ENCODE data around the gene KANK3. TPM values are rescaled to one million over a fixed set of nuclear protein-coding genes. Genes with fewer than 3 reads are reported as not detected.

Gene KANK3
- total and polyA plus RNA-seq, 2 of the 8 experiments (the other 6 are each of a cell fraction or from before 2014, with no cell fraction given), result 2.5 to 4.2 TPM

DNA sequence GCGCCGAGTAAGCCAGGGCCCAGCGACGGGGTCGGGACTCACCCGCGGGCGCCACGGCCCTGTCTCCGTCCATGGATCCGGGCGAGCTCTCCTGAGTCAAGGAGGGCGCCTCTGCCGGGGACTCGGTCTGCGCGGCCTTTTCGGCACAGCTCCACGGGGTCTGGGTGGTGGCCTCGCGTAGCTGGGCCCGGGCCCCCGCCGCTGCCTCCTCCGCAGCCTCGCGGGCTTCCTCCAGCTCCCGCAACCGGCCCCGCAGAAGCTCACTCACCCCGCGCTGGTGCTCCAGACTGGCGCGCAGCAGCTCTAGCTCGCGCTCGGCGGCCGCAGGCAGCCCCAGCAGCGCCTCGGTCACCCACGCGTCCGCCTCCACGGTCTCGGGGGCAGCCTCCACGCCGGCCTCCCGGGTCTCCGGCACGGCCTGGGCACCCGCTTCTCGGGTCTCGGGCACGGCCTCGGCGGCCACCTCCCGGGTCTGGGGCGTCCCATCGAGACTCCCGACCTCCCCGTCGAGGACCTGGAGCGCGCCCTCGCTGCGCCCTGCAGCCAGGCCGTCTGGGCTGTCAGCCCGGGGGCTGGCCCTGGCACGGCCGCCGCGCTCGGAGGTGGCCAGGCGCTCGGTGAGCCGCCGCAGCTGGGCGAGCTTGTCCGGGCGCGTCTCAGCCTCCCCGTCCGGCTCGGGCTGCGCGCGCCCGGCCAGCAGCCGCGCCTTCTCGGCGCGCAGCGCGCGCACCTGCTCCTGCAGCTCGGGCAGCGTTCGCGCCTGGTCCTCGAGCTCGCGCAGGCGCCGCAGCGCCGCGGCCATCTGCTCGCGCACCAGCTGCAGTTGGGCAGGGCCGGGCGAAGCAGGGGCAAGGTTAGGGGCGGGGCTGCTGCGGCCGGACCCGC lies 8.4 kb downstream of the KANK3 start (continued):
- TF ChIP-seq, protein P1, sequence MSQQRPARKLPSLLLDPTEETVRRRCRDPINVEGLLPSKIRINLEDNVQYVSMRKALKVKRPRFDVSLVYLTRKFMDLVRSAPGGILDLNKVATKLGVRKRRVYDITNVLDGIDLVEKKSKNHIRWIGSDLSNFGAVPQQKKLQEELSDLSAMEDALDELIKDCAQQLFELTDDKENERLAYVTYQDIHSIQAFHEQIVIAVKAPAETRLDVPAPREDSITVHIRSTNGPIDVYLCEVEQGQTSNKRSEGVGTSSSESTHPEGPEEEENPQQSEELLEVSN (IDR thresholded peaks at IDR 0.05), result peak; percentile 38; the same call in 1 of the 2 replicates
- TF ChIP-seq TEAD4 (IDR thresholded peaks at IDR 0.05; ENCODE audit: low read depth, low read length), result no peak
- TF ChIP-seq EP300 (IDR thresholded peaks at IDR 0.05; ENCODE audit: borderline replicate concordance in 1 of 2, low read depth in 2 of 2, low read length in 2 of 2), result no peak
- peak; percentile 32; the same call in 1 of the 2 replicates for TF ChIP-seq RBBP5 (IDR thresholded peaks at IDR 0.05; ENCODE audit: borderline replicate concordance, low read depth, low read length)
- TF ChIP-seq KDM1A (IDR thresholded peaks at IDR 0.05; ENCODE audit: borderline replicate concordance, low read length), result no peak
- TF ChIP-seq CHD1 (IDR thresholded peaks at IDR 0.05; ENCODE audit: low read depth, low read length), result no peak
- no peak for TF ChIP-seq RNF2 (IDR thresholded peaks at IDR 0.05; ENCODE audit: borderline replicate concordance, low read depth, low read length, missing control alignments, poor library complexity, severe bottlenecking)
- TF ChIP-seq, protein P2, sequence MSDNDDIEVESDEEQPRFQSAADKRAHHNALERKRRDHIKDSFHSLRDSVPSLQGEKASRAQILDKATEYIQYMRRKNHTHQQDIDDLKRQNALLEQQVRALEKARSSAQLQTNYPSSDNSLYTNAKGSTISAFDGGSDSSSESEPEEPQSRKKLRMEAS (IDR thresholded peaks at IDR 0.05), result peak; percentile 73
- TF ChIP-seq RXRA (IDR thresholded peaks at IDR 0.05; ENCODE audit: insufficient read depth, low read depth, low read length), result no peak
- TF ChIP-seq BACH1 (IDR thresholded peaks at IDR 0.05; ENCODE audit: low read length), result no peak
- TF ChIP-seq TAF7 (optimal IDR thresholded peaks at IDR 0.05; ENCODE audit: borderline replicate concordance, low read depth, low read length), result no peak
- peak; percentile 64 for TF ChIP-seq NRF1 (IDR thresholded peaks at IDR 0.05; ENCODE audit: low read depth, low read length)
- TF ChIP-seq CBX5 (IDR thresholded peaks at IDR 0.05; ENCODE audit: low read depth, low read length), result no peak
- peak; percentile 31 for TF ChIP-seq EZH2 (IDR thresholded peaks at IDR 0.05; ENCODE audit: low read depth, low read length, severe bottlenecking)
- no peak for TF ChIP-seq RAD21 (IDR thresholded peaks at IDR 0.05 in 1 of 2, conservative IDR thresholded peaks at IDR 0.05 in 1 of 2; ENCODE audit: low read depth in 2 of 2, low read length in 2 of 2)
- no peak for TF ChIP-seq POLR2AphosphoS5 (IDR thresholded peaks at IDR 0.05; ENCODE audit: low read depth, low read length)
- no peak for TF ChIP-seq ASH2L (IDR thresholded peaks at IDR 0.05; ENCODE audit: low read length)
- no peak for TF ChIP-seq YY1 (IDR thresholded peaks at IDR 0.05; ENCODE audit: low read depth, low read length)
- TF ChIP-seq SP2 (IDR thresholded peaks at IDR 0.05; ENCODE audit: low read length), result no peak
- TF ChIP-seq JUN (IDR thresholded peaks at IDR 0.05; ENCODE audit: low read depth, low read length), result no peak
- TF ChIP-seq SAP30 (IDR thresholded peaks at IDR 0.05; ENCODE audit: insufficient read depth, insufficient replicate concordance, low read length), result no peak
- TF ChIP-seq SUZ12 (IDR thresholded peaks at IDR 0.05; ENCODE audit: low read length), result no peak; the same call in none of the 2 replicates
